Nephron progenitor cell (in vitro differentiated cells): Measurements from ENCODE around the gene IPCEF1.

Experiments used
- DNase-seq: peaks from one replicate; pipeline ENCODE4 v3.0.0; 2021
- H3K27ac Mint-ChIP-seq: 2 replicates; pipeline ENCODE4 v1.8.0; 2021; ENCODE audit warnings: mild to moderate bottlenecking, moderate library complexity, mixed read lengths
- H3K27me3 Mint-ChIP-seq: 2 replicates; pipeline ENCODE4 v1.8.0; 2021; ENCODE audit warnings: mild to moderate bottlenecking, low read depth, mixed read lengths; ENCODE audit not compliant: poor library complexity
- H3K36me3 Mint-ChIP-seq: 2 replicates; pipeline ENCODE4 v1.8.0; 2021; ENCODE audit warnings: low read depth, mixed read lengths
- H3K4me1 Mint-ChIP-seq: 2 replicates; pipeline ENCODE4 v1.8.0; 2021; ENCODE audit warnings: mixed read lengths
- H3K4me3 Mint-ChIP-seq: 2 replicates; pipeline ENCODE4 v1.8.0; 2021; ENCODE audit warnings: mild to moderate bottlenecking, moderate library complexity, mixed read lengths
- H3K9me3 Mint-ChIP-seq: 2 replicates; pipeline ENCODE4 v1.8.0; 2021; ENCODE audit warnings: mild to moderate bottlenecking, moderate library complexity, mixed read lengths
- CTCF ChIP-seq: fragments of 200-600 bp; sonication (generic); IDR thresholded peaks from 2 replicates; pipeline ENCODE4 v1.5.0; 2021; ENCODE audit warnings: antibody characterized with exemption

Gene IPCEF1

GRCh38 chr6:154113392-154113791 is 243.2 kb downstream of the IPCEF1 start:
- DNase-seq, result no peak
- H3K27me3 Mint-ChIP-seq, result peaks cover 3% of the 10 kb centered on the region
- no peaks in the 10 kb centered on the region for H3K36me3 Mint-ChIP-seq
- no peak overlapping the region for H3K4me3 Mint-ChIP-seq
- no peaks in the 10 kb centered on the region for H3K9me3 Mint-ChIP-seq
- H3K27ac Mint-ChIP-seq, result no peak overlapping the region
- no peaks in the 10 kb centered on the region for H3K4me1 Mint-ChIP-seq
- TF ChIP-seq CTCF, result no peak

- Mint-ChIP-seq H3K4me1 (no peaks in the 10 kb centered on the region), H3K27me3 (peaks cover 3% of the 10 kb centered on the region), H3K9me3 (no peaks in the 10 kb centered on the region), H3K27ac (no peak overlapping the region), H3K36me3 (no peaks in the 10 kb centered on the region), H3K4me3 (no peak overlapping the region)
- no peak for TF ChIP-seq CTCF
- DNase-seq, result no peak
These were observed 244.3 kb downstream of the IPCEF1 start for GRCh38 chr6:154112181-154112809.

- Mint-ChIP-seq H3K4me3 (no peak overlapping the region), H3K9me3 (peaks cover 2% of the 10 kb centered on the region), H3K27ac (no peak overlapping the region), H3K4me1 (no peaks in the 10 kb centered on the region), H3K36me3 (no peaks in the 10 kb centered on the region), H3K27me3 (peaks cover 3% of the 10 kb centered on the region)
- no peak for TF ChIP-seq CTCF
- DNase-seq, result no peak
These were observed 245.6 kb downstream of the IPCEF1 start for GRCh38 chr6:154111025-154111424.

GRCh38 chr6:154106251-154106650 is 250.4 kb downstream of the IPCEF1 start:
- no peaks in the 10 kb centered on the region for H3K4me1 Mint-ChIP-seq
- no peaks in the 10 kb centered on the region for H3K36me3 Mint-ChIP-seq
- TF ChIP-seq CTCF, result no peak
- peaks cover 7% of the 10 kb centered on the region for H3K27me3 Mint-ChIP-seq
- H3K27ac Mint-ChIP-seq, result no peak overlapping the region
- DNase-seq, result no peak
- peaks cover 17% of the 10 kb centered on the region for H3K9me3 Mint-ChIP-seq
- H3K4me3 Mint-ChIP-seq, result no peak overlapping the region
